Measurements from ENCODE around the gene UNC5CL.

Gene UNC5CL

DNA sequence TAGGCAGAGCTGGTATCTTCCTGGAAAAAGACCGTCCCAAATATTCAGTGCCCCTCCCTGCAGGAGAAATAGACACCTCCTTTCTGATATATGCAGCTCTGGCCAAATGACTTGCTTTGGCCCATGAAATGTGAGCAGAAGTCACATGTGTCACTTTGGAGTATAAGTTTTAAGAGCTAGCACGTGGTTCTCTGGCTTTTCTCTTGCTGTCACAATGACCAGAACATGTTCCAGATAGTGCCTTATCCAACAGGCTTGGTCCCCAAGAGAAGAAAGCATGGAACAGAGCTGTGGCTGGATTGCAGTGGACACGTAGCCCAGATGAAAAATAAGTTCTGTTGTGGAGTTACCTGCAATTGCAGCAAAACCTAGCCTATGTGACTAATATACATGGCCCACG is 40.4 kb downstream of the UNC5CL start:
- DNase-seq = no peak

DNA sequence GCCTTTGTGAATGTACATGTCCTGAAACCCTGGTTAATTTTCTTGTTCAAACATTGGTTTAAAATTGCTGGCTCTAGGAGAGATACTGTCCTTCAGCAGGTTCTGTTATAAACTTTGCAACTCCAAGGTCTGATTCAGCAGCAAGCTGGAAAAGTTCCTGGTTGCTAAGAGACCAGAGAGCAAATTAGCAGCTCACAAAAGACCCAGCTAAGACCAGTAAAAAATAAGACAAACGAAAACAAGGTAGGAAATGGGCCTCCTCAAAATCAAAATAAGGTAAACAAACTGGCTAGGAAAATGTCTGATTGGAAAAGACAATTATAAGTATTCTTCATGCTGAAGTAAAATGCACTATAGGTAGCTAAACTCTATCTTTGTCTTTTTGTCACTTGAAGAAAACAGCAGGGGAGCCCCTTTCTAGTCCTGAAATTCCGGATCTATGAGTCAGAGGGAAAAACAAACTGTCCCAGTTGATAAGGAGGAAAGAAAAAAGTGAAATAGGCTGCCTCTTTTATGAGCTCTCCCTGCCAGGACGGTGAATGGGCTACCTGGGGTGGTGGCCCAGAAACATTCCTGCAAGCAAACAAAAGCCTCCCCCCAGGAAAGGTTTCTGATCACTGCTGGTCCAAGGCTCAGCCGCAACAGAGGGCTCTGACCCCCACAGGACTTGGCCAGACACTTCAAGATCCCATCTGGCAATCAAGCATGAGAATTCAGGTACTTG is 41.6 kb downstream of the UNC5CL start:
- no peak for DNase-seq

DNA sequence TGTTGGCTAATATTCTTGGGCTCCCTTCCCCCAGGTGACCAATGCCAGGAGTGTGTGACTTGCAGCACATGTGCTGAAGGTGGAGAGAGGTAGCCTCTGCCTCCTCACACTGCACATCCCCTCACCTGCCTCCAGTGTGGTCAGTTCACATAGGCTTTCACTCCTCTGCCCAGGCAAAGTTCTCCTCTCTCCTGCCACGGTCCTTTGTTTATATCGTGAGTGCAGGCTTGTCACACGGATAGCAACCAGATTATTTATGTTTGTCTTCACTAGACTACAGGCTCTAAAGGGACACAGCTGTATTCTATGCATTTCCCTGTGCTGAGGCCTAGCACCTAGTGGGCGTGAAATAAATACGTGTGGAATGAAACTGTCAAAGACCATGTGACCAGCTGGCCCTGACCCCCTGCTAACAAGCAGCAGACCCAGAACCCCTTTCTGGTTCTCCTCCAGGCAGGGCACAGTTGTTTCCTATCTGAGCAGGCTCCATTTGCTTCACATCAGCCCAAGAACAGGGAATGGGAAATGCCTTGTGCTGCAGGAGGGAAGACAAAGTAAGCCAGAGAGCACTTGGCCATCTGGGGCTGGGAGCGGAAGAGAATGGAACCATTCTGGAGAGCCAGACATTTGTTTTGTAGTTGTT is 42.3 kb downstream of the UNC5CL start:
- no peak for DNase-seq

DNA sequence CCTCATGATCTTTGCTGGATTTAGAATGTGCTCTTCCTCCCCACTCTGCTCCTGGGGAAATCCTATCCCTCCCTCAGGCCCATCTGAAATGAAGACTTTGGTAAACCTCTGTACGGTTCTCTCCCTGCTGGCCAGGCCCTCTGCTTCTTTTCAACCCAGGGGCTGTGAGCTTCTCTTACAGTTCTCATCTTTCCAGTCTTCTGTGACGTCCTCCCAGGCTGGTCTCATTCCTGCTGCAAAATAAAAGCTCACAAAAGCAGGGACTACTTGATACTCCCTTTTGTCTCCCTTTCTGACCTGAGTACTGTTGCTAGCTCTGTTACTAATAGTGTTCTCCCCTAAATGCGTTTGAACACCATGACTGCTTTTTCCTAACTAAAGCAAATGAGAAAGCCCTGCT is 46.3 kb downstream of the UNC5CL start:
- DNase-seq = no peak

DNA sequence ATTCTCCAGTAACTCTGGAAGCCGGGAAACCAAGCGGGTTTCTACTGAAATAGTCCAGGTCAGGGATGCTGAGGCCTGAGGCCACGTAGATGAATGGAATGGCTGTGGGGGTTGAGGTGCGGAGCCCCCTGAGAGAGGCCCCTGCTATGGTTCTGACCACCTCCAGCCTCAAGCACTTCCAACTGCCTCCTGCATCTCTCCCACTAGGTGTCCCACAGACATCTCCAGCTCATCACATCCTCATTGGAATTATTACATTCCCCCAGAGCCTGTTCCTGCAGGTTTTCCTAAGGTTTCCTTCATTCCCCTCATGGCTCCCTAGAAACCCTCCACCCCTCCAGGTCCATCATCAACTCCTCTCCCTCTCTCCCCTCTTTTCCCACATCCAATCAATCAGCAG is 48.7 kb downstream of the UNC5CL start:
- no peak for DNase-seq

DNA sequence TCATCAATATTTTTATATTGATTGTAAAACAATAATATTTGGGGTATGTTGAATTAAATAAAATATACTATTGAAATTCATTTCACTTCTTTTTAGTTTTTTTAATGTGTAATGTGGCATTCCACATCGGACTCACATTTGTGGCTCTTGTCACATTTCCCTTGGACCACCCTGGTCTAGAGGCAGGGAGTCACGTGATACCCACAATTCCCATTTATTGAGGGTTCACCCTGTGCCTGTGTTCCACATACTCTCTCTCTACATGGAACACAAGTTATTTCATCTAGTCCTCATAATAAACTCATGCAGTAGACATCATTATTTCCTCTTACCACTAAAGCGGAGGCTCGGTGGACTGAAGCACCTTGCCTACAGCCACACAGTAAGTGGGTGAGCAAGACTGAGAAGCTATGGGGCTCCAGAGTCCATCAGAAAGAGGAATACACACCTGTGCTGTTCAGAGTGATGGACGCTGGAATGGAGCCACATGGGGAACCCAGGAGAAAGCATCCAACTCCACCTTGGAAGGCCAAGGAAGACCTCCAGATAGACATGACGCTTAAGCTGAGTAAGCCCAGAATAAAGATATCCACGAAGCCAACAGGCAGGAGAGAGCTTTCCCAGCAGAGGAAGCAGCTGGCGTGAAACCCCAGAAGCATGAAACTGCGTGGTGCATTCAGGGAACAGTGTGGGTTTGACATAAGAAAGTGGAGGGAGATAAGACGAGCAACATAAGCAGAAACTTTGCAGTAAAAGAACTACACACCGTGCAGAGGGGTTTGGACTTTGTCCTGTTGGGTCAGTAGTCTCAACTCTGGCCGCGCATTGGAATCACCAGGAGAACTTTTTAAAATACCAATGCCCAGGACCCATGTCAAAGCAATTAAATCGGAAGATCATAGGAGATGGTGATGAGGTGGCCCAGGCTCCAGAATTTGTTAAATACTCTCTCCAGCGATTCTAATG is 49.5 kb downstream of the UNC5CL start:
- no peak for DNase-seq

DNA sequence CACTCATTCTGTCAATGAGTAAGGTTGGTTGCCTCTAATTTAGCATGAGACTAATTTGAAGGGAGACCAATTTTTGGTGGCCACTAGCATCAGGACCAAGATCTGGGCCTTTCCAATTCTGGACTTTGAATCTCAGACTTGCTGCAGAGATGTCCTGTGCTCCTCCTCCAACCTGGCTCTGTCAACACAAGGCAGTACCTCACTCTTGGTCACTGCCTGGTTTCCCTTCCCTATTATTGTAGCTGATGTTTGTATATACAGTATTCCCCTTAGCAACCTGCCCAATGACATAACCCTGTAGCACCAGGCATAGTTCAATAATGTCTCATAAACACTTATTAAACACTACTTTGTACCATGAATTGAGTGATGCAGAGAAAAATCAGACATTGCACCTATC is 50.4 kb downstream of the UNC5CL start:
- no peak for DNase-seq

GRCh38 chr6:40986921-40987819 is 51.9 kb downstream of the UNC5CL start:
- no peak for DNase-seq

DNA sequence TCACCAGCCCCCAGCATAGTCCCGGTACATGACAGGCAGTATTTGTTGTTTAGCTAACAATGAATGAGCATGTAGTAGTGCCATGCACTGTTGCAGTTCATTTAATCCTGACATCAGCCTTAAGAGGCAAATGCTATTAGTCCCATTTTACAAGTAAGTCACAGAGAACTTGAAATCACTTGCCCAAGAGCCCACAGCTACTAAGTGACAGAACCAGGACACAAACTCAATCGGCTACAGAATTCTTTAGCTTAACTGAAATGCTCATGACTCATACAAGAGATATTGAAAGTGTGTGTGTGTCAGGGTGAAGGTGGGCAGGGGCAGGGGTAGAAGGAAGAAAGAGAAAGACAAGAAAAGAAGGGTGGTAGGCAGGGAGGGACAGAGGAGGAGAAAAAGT is 52.7 kb downstream of the UNC5CL start:
- no peak for DNase-seq

DNA sequence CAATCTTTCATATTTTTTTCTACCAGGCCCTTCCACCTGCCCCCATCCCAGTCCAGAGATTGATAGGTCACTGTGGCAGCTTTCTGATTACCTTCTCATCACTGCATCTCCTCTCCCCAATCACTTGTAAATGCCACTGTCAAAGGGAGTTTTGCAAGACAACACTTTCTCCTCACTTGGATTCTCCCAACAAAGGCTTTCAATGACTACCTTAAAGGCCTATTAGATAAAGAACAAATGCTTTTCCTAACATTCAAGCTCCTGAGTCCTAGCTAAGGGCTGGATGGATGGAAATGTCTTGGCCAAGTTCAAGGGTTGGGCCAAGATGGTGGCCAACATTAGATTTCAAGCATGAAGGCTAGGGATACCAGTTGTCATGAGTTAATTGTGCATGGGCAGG is 55.3 kb downstream of the UNC5CL start:
- DNase-seq = no peak

DNA sequence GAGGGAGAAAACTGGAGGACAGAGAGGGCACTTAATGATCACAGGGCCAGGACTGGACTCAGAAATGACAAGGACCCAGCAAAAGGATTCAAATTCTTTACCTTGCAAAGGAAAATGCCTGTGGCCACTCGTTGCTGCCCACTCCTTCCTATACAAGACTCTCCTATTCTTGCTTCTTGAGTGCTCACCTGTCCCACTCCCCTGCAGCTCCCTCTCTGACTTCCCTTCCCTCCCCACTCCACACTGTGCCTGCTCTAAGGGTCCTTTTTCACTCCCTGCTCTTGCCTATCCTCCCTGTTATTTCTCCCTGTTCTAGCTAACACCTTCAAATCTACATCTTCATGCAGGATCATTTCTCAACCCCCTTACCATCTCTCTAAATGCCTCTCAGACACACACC is 56.1 kb downstream of the UNC5CL start:
- DNase-seq = no peak

DNA sequence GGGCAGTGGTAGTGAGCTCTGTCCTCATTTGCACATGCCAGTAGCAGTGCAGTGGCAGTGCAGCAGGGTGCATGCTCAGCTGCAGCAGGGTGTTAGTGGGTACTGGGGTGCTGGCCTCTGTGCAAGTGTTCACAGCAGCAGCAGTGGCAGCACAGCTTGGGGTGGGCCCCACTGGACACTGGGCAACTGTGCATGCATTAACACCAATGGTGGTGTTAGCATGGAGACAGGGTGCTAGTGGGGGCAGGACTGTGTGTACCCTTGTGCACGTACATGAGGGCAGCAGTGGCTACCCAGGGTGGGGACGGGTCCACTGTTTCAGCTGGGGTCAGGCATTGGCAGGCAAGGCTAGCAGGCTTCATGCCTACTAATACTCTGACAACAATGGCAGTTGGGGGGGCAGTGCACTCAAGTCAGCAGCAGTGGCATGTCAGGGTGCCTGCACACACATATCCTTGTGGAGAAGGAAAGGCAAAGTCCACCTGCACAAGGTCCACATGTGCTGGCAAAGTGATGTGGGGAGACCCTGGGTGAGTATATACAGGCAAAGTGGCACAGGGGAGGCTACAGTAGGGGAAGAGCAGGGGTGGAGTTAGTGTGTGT is 60.2 kb downstream of the UNC5CL start:
- no peak for DNase-seq

- DNase-seq = no peak
Observed at GRCh38 chr6:40977695-40978094, 61.3 kb downstream of the UNC5CL start.

- no peak for DNase-seq
Observed at GRCh38 chr6:40977085-40977484, 61.9 kb downstream of the UNC5CL start.

Data from SIG-M5 (cell line).